ENCODE results near the gene CC2D2B.

- TF ChIP-seq, protein P1, sequence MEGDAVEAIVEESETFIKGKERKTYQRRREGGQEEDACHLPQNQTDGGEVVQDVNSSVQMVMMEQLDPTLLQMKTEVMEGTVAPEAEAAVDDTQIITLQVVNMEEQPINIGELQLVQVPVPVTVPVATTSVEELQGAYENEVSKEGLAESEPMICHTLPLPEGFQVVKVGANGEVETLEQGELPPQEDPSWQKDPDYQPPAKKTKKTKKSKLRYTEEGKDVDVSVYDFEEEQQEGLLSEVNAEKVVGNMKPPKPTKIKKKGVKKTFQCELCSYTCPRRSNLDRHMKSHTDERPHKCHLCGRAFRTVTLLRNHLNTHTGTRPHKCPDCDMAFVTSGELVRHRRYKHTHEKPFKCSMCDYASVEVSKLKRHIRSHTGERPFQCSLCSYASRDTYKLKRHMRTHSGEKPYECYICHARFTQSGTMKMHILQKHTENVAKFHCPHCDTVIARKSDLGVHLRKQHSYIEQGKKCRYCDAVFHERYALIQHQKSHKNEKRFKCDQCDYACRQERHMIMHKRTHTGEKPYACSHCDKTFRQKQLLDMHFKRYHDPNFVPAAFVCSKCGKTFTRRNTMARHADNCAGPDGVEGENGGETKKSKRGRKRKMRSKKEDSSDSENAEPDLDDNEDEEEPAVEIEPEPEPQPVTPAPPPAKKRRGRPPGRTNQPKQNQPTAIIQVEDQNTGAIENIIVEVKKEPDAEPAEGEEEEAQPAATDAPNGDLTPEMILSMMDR (conservative IDR thresholded peaks at IDR 0.05), result no peak
- no peak for TF ChIP-seq EZH2 (IDR thresholded peaks at IDR 0.05; ENCODE audit: low read depth)
These were observed 135.5 kb downstream of the CC2D2B start, which contains the start of gene CCNJ for GRCh38 chr10:96043033-96043892.

All from PC-9 (cell line).